GM21526 (cell line): ENCODE data around the gene PISD.
"Not testable (repeated sequence)": the region's sequence is repeated elsewhere in the genome, so short reads cannot be mapped to it uniquely, and the experiment has no call there.

Experiments used
- ATAC-seq: cut with Tn5 transposase; IDR thresholded peaks from one replicate; pipeline ENCODE4 v1.9.1; 2021; ENCODE audit warnings: moderate library complexity; ENCODE audit not compliant: unreplicated experiment, low FRiP score

Gene PISD

GRCh38 chr22:31661851-31662667 is at the start of gene PISD:
PISD (minus strand) TSS chr22:31662215; CDS start chr22:31662208, 7 bp downstream.
- ATAC-seq, result peak; percentile 75

- ATAC-seq, result not testable (repeated sequence)
These were observed 49.2 kb upstream of the PISD start for GRCh38 chr22:31711226-31711625.

GRCh38 chr22:31707519-31707918 is 45.5 kb upstream of the PISD start:
- no peak for ATAC-seq

- no peak for ATAC-seq
These were observed 33.4 kb upstream of the PISD start for GRCh38 chr22:31695423-31695822.

GRCh38 chr22:31694046-31694445 is 32.0 kb upstream of the PISD start:
- not testable (repeated sequence) for ATAC-seq

GRCh38 chr22:31692186-31692886 is 30.3 kb upstream of the PISD start:
- no peak for ATAC-seq

GRCh38 chr22:31691408-31691807 is 29.4 kb upstream of the PISD start:
- no peak for ATAC-seq

- ATAC-seq, result no peak
These were observed 21.4 kb upstream of the PISD start for GRCh38 chr22:31683181-31684105.

- no peak for ATAC-seq
These were observed 20.7 kb upstream of the PISD start for GRCh38 chr22:31682751-31683150.

- no peak for ATAC-seq
These were observed 19.6 kb upstream of the PISD start for GRCh38 chr22:31681349-31682345.

GRCh38 chr22:31680861-31681341 is 18.9 kb upstream of the PISD start:
- ATAC-seq, result no peak

- ATAC-seq, result no peak
These were observed 16.7 kb upstream of the PISD start for GRCh38 chr22:31678748-31679147.

GRCh38 chr22:31676700-31677099 is 14.7 kb upstream of the PISD start:
- peak; percentile 69 for ATAC-seq

- ATAC-seq, result not testable (repeated sequence)
These were observed 12.2 kb upstream of the PISD start for GRCh38 chr22:31674219-31674618.

- ATAC-seq, result not testable (repeated sequence)
These were observed 6.8 kb upstream of the PISD start for GRCh38 chr22:31668849-31669248.

GRCh38 chr22:31662668-31663037 is 638 bp upstream of the PISD start:
- ATAC-seq, result no peak

GRCh38 chr22:31660860-31661341 is 1.1 kb downstream of the PISD start:
- ATAC-seq, result not testable (repeated sequence)

GRCh38 chr22:31659246-31659645 is 2.8 kb downstream of the PISD start:
- ATAC-seq, result no peak

GRCh38 chr22:31654408-31654807 is 7.6 kb downstream of the PISD start:
- no peak for ATAC-seq
